PC-3 (cell line): ENCODE results near the gene VPS41. TPM values are rescaled to one million over a fixed set of nuclear protein-coding genes. Genes with fewer than 3 reads are reported as not detected.

Source experiments
- ATAC-seq: fragments of 200-7000 bp; cut with Tn5 transposase; 2 replicates; pipeline ENCODE4 v1.9.1; 2020; ENCODE audit warnings: mild to moderate bottlenecking, moderate library complexity
- BruUV-seq: library from RNA; stranded (reverse); fragments of 400-500 nt; replicated peaks from 2 replicates; lab custom pipeline; 2021; lab: Mats Ljungman, UMichigan
- CTCF ChIA-PET: fragments of 300-600 bp; sonication (Branson Sonifier 250); formaldehyde crosslinking; loops from one replicate; lab custom pipeline; 2022; ENCODE audit warnings: antibody characterized with exemption; lab: Charles Lee
- POLR2A ChIA-PET: fragments of 300-600 bp; sonication (Branson Sonifier 250); formaldehyde crosslinking; loops from one replicate; lab custom pipeline; 2022; ENCODE audit warnings: antibody characterized with exemption; ENCODE audit not compliant: unreplicated experiment; lab: Charles Lee
- DNase-seq: peaks from one replicate; pipeline ENCODE4 v3.0.0-alpha.2; 2015
- H2AFZ ChIP-seq: fragments of 300-600 bp; sonication (generic); 2 replicates; pipeline ENCODE4 v1.6.0; 2016; ENCODE audit warnings: antibody characterized with exemption, low read length
- H3F3A ChIP-seq: fragments of 300-600 bp; sonication (generic); one replicate; pipeline ENCODE4 v1.6.0; 2017; ENCODE audit warnings: antibody characterized with exemption, low read length, control low read depth, mild to moderate bottlenecking; ENCODE audit not compliant: unreplicated experiment
- H3K27ac ChIP-seq: fragments of 300-600 bp; sonication (generic); 2 replicates; pipeline ENCODE4 v1.5.1; 2016; ENCODE audit warnings: mild to moderate bottlenecking, low read length
- H3K27me3 ChIP-seq: fragments of 300-600 bp; sonication (generic); 2 replicates; pipeline ENCODE4 v1.6.1; 2016; ENCODE audit warnings: low read length, mixed read lengths
- H3K36me3 ChIP-seq: fragments of 300-600 bp; sonication (generic); 2 replicates; pipeline ENCODE4 v1.6.1; 2016; ENCODE audit warnings: low read depth, mixed run types, low read length, mixed read lengths
- H3K4me1 ChIP-seq: fragments of 300-600 bp; sonication (generic); 2 replicates; pipeline ENCODE4 v1.5.1; 2016; ENCODE audit warnings: low read length; ENCODE audit not compliant: insufficient read depth
- H3K4me2 ChIP-seq: fragments of 300-600 bp; sonication (generic); 2 replicates; pipeline ENCODE4 v1.6.0; 2016; ENCODE audit warnings: low read length
- H3K4me3 ChIP-seq: fragments of 300-600 bp; sonication (generic); 2 replicates; pipeline ENCODE4 v1.5.1; 2016; ENCODE audit warnings: mild to moderate bottlenecking, low read length, mixed read lengths
- H3K79me2 ChIP-seq: fragments of 300-600 bp; sonication (generic); 2 replicates; pipeline ENCODE4 v1.6.1; 2017; ENCODE audit warnings: low read length, mixed read lengths
- H3K9ac ChIP-seq: fragments of 300-600 bp; sonication (generic); 2 replicates; pipeline ENCODE4 v1.6.0; 2016; ENCODE audit warnings: mild to moderate bottlenecking, low read length
- H3K9me2 ChIP-seq: fragments of 300-600 bp; sonication (generic); replicated peaks from 2 replicates; pipeline ENCODE4 v1.6.1; 2016; ENCODE audit warnings: mixed run types, low read length, mixed read lengths
- H3K9me3 ChIP-seq: fragments of 300-600 bp; sonication (generic); 2 replicates; pipeline ENCODE4 v1.6.1; 2016; ENCODE audit warnings: low read length, mixed read lengths
- H4K20me1 ChIP-seq: fragments of 300-600 bp; sonication (generic); 2 replicates; pipeline ENCODE4 v1.6.1; 2016; ENCODE audit warnings: low read length, mixed read lengths
- CTCF ChIP-seq: fragments of 300-600 bp; sonication (generic); conservative IDR thresholded peaks from 2 replicates; pipeline ENCODE4 v1.5.1; 2017; ENCODE audit warnings: antibody characterized with exemption, low read depth, mild to moderate bottlenecking, low read length
- EZH2 ChIP-seq: fragments of 300-600 bp; sonication (generic); IDR thresholded peaks from one replicate; pipeline ENCODE4 v1.6.1; 2017; ENCODE audit warnings: antibody characterized with exemption, mild to moderate bottlenecking, low read length; ENCODE audit not compliant: unreplicated experiment
- EZH2phosphoT487 ChIP-seq: fragments of 300-600 bp; sonication (generic); IDR thresholded peaks from 2 replicates; pipeline ENCODE4 v1.6.1; 2018; ENCODE audit warnings: mild to moderate bottlenecking, antibody characterized with exemption, low read length, borderline replicate concordance
- intact Hi-C: fragments of 100-400 bp; cut with micrococcal nuclease; formaldehyde crosslinking; loops from 2 replicates; pipeline ENCODE4 v1.9.0; 2023
- total RNA-seq: library from RNA; depleted of rRNA; stranded (reverse); fragments of >200 nt; gene quantifications from 2 replicates; pipeline ENCODE4 v1.2.3, GENCODE V29; 2014

VPS41 gene
- total RNA-seq, 1 experiment from 2014 or later: 35.2 TPM

GRCh38 chr7:38886265-38886664 is 22.7 kb downstream of the VPS41 start:
- no peak for TF ChIP-seq CTCF
- TF ChIP-seq EZH2phosphoT487: no peak
- no peak for TF ChIP-seq EZH2
- Histone ChIP-seq H2AFZ (no peak overlapping the region), H3F3A (no peaks in the 10 kb centered on the region), H3K4me3 (no peak overlapping the region), H4K20me1 (no peaks in the 10 kb centered on the region), H3K27ac (no peak overlapping the region), H3K4me2 (no peak overlapping the region), H3K9me2 (no peaks in the 10 kb centered on the region), H3K27me3 (no peaks in the 10 kb centered on the region), H3K36me3 (no peaks in the 10 kb centered on the region), H3K9me3 (no peaks in the 10 kb centered on the region), H3K4me1 (no peaks in the 10 kb centered on the region), H3K79me2 (no peaks in the 10 kb centered on the region), H3K9ac (no peak overlapping the region)
- CTCF ChIA-PET: no interaction called here
- ATAC-seq (no peak), DNase-seq (no peak)
- no TSS peak for BruUV-seq
- intact Hi-C loops: no loop called here
- POLR2A ChIA-PET: no interaction called here

- Histone ChIP-seq H3K27ac (no peak overlapping the region), H3F3A (no peaks in the 10 kb centered on the region), H3K9me3 (no peaks in the 10 kb centered on the region), H3K4me1 (no peaks in the 10 kb centered on the region), H3K4me2 (no peak overlapping the region), H3K36me3 (no peaks in the 10 kb centered on the region), H4K20me1 (no peaks in the 10 kb centered on the region), H3K4me3 (no peak overlapping the region), H3K79me2 (no peaks in the 10 kb centered on the region), H3K27me3 (no peaks in the 10 kb centered on the region), H3K9ac (no peak overlapping the region), H2AFZ (no peak overlapping the region), H3K9me2 (no peaks in the 10 kb centered on the region)
- ATAC-seq: no peak
- POLR2A ChIA-PET: no interaction called here
- TF ChIP-seq EZH2phosphoT487: no peak
- TF ChIP-seq EZH2: no peak
- no peak for TF ChIP-seq CTCF
- intact Hi-C loops: no loop called here
- no TSS peak for BruUV-seq
- DNase-seq: no peak
- CTCF ChIA-PET: no interaction called here
Observed at GRCh38 chr7:38883706-38884105, 25.3 kb downstream of the VPS41 start.

- no peak overlapping the region for H3K4me2 ChIP-seq
- no peaks in the 10 kb centered on the region for H3K27me3 ChIP-seq
- H3K79me2 ChIP-seq: no peaks in the 10 kb centered on the region
- TF ChIP-seq EZH2: no peak
- no peak for TF ChIP-seq CTCF
- TF ChIP-seq EZH2phosphoT487: no peak
- no TSS peak for BruUV-seq
- intact Hi-C loops: no loop called here
- no peaks in the 10 kb centered on the region for H3K36me3 ChIP-seq
- no peaks in the 10 kb centered on the region for H4K20me1 ChIP-seq
- H3K9me3 ChIP-seq: no peaks in the 10 kb centered on the region
- no peaks in the 10 kb centered on the region for H3K9me2 ChIP-seq
- H3K4me1 ChIP-seq: no peaks in the 10 kb centered on the region
- H3K4me3 ChIP-seq: no peak overlapping the region
- no peak overlapping the region for H3K27ac ChIP-seq
- POLR2A ChIA-PET: no interaction called here
- H3F3A ChIP-seq: no peaks in the 10 kb centered on the region
- ATAC-seq (no peak), DNase-seq (no peak)
- H2AFZ ChIP-seq: no peak overlapping the region
- no peak overlapping the region for H3K9ac ChIP-seq
- CTCF ChIA-PET: no interaction called here
Observed at GRCh38 chr7:38881947-38882684, 26.9 kb downstream of the VPS41 start.
